DOHH2 (cell line): ENCODE data around the gene ABCA9.
"Not testable (repeated sequence)": the region's sequence is repeated elsewhere in the genome, so short reads cannot be mapped to it uniquely, and the experiment has no call there.

Experiments used
- H3F3A ChIP-seq: fragments of 200-600 bp; sonication (generic), shearing (Covaris generic); 2 replicates; pipeline ENCODE4 v1.6.0; 2016; ENCODE audit warnings: antibody characterized with exemption, mild to moderate bottlenecking; ENCODE audit not compliant: control insufficient read depth, insufficient read depth
- H3K27ac ChIP-seq: fragments of 200-600 bp; sonication (generic); 2 replicates; pipeline ENCODE4 v1.5.1; 2014; ENCODE audit warnings: low read depth, mild to moderate bottlenecking, low read length, moderate library complexity
- H3K27me3 ChIP-seq: fragments of 200-600 bp; sonication (generic); 2 replicates; pipeline ENCODE4 v1.6.1; 2014; ENCODE audit warnings: mild to moderate bottlenecking, low read length, mixed read lengths; ENCODE audit not compliant: control insufficient read depth
- H3K36me3 ChIP-seq: fragments of 200-600 bp; sonication (generic); 2 replicates; pipeline ENCODE4 v1.6.1; 2014; ENCODE audit warnings: mild to moderate bottlenecking, low read length, moderate library complexity, mixed read lengths; ENCODE audit not compliant: control insufficient read depth
- H3K4me1 ChIP-seq: fragments of 200-600 bp; sonication (generic); 2 replicates; pipeline ENCODE4 v1.6.1; 2014; ENCODE audit warnings: mild to moderate bottlenecking, low read length, mixed read lengths; ENCODE audit not compliant: control insufficient read depth
- H3K4me2 ChIP-seq: fragments of 200-600 bp; sonication (generic); 2 replicates; pipeline ENCODE4 v1.6.0; 2014; ENCODE audit warnings: mild to moderate bottlenecking, low read length, moderate library complexity
- H3K4me3 ChIP-seq: fragments of 200-600 bp; sonication (generic); 2 replicates; pipeline ENCODE4 v1.5.1; 2014; ENCODE audit warnings: mild to moderate bottlenecking, low read length, mixed read lengths
- H3K79me2 ChIP-seq: fragments of 200-600 bp; sonication (generic); 2 replicates; pipeline ENCODE4 v1.6.1; 2014; ENCODE audit warnings: mild to moderate bottlenecking, low read length, mixed read lengths; ENCODE audit not compliant: control insufficient read depth
- H3K9me2 ChIP-seq: fragments of 200-600 bp; sonication (generic); replicated peaks from 2 replicates; pipeline ENCODE4 v1.6.1; 2014; ENCODE audit warnings: mild to moderate bottlenecking, low read length, mixed read lengths; ENCODE audit not compliant: control insufficient read depth
- H3K9me3 ChIP-seq: fragments of 200-600 bp; sonication (generic); 2 replicates; pipeline ENCODE4 v1.6.1; 2014; ENCODE audit warnings: antibody characterized with exemption, low read length, mixed read lengths; ENCODE audit not compliant: control insufficient read depth, insufficient read depth
- H4K20me1 ChIP-seq: fragments of 200-600 bp; sonication (generic); 2 replicates; pipeline ENCODE4 v1.6.0; 2014; ENCODE audit warnings: low read depth, mild to moderate bottlenecking, antibody characterized with exemption, low read length, moderate library complexity; ENCODE audit not compliant: control insufficient read depth, insufficient read depth
- CTCF ChIP-seq: fragments of 200-600 bp; sonication (generic); IDR thresholded peaks from one replicate; pipeline ENCODE4 v1.5.1; 2014; ENCODE audit warnings: antibody characterized with exemption, mild to moderate bottlenecking, low read depth, low read length; ENCODE audit not compliant: poor library complexity, severe bottlenecking
- EZH2phosphoT487 ChIP-seq: fragments of 200-600 bp; sonication (generic); IDR thresholded peaks from 2 replicates; pipeline ENCODE4 v1.6.1; 2017; ENCODE audit warnings: borderline replicate concordance, mild to moderate bottlenecking, antibody characterized with exemption, low read length, moderate library complexity, mixed read lengths

ABCA9 gene

GRCh38 chr17:69015631-69016030 is 45.1 kb downstream of the ABCA9 start:
- H3K79me2 ChIP-seq = no peaks in the 10 kb centered on the region
- no peak overlapping the region for H3K4me2 ChIP-seq
- no peaks in the 10 kb centered on the region for H3K4me1 ChIP-seq
- no peaks in the 10 kb centered on the region for H3K27me3 ChIP-seq
- TF ChIP-seq EZH2phosphoT487 (no peak), CTCF (no peak)
- no peak overlapping the region for H3K4me3 ChIP-seq
- H4K20me1 ChIP-seq = no peaks in the 10 kb centered on the region
- H3K9me3 ChIP-seq = no peaks in the 10 kb centered on the region
- no peaks in the 10 kb centered on the region for H3K9me2 ChIP-seq
- H3K36me3 ChIP-seq = no peaks in the 10 kb centered on the region
- H3K27ac ChIP-seq = no peak overlapping the region
- H3F3A ChIP-seq = no peaks in the 10 kb centered on the region

GRCh38 chr17:69012895-69013805 is 47.6 kb downstream of the ABCA9 start:
- Histone ChIP-seq H3F3A (no peaks in the 10 kb centered on the region), H3K4me3 (no peak overlapping the region), H4K20me1 (no peaks in the 10 kb centered on the region), H3K4me1 (no peaks in the 10 kb centered on the region), H3K36me3 (no peaks in the 10 kb centered on the region), H3K9me3 (no peaks in the 10 kb centered on the region), H3K27me3 (no peaks in the 10 kb centered on the region), H3K9me2 (no peaks in the 10 kb centered on the region), H3K79me2 (no peaks in the 10 kb centered on the region), H3K27ac (no peak overlapping the region), H3K4me2 (no peak overlapping the region)
- TF ChIP-seq EZH2phosphoT487 (no peak), CTCF (no peak)

DNA sequence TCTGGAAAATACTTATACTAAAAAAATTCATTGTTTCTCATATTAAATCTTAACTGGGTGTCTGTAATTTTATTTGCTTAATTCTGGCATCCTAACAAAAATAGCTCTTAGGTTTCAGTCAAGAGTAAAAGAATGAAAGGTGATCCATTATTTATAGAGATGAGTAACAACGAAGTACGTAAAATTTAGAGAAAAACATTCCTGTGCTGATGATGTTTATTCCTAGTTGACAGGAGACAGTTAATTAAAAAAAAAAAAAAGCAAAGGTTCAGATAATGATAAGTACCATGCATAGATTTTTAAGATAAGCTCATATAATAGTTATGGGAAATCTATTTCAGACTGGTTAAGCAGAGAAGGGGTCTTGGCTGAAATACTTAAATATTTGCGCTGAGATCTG is 50.8 kb downstream of the ABCA9 start:
- Histone ChIP-seq H3K79me2 (no peaks in the 10 kb centered on the region), H3F3A (no peaks in the 10 kb centered on the region), H3K27me3 (no peaks in the 10 kb centered on the region), H3K4me1 (no peaks in the 10 kb centered on the region), H3K4me2 (no peak overlapping the region), H3K36me3 (no peaks in the 10 kb centered on the region), H3K4me3 (no peak overlapping the region), H3K9me3 (no peaks in the 10 kb centered on the region), H3K9me2 (no peaks in the 10 kb centered on the region), H4K20me1 (no peaks in the 10 kb centered on the region), H3K27ac (no peak overlapping the region)
- TF ChIP-seq CTCF (no peak), EZH2phosphoT487 (no peak)

GRCh38 chr17:69004759-69005158 is 56.0 kb downstream of the ABCA9 start:
- not testable (repeated sequence) for H3K9me3 ChIP-seq, H3K27me3 ChIP-seq, H3K9me2 ChIP-seq, H3K4me2 ChIP-seq, H3K4me3 ChIP-seq, H3K4me1 ChIP-seq, H3K79me2 ChIP-seq, H3F3A ChIP-seq, H4K20me1 ChIP-seq, H3K36me3 ChIP-seq, H3K27ac ChIP-seq

- not testable (repeated sequence) for H3K27ac ChIP-seq, H3K4me2 ChIP-seq, H3F3A ChIP-seq, H3K9me3 ChIP-seq, H3K36me3 ChIP-seq, H3K4me1 ChIP-seq, H3K4me3 ChIP-seq, H3K27me3 ChIP-seq, H3K79me2 ChIP-seq, H3K9me2 ChIP-seq, H4K20me1 ChIP-seq
These were observed 61.0 kb downstream of the ABCA9 start for GRCh38 chr17:68999743-69000142.
